ENCODE measurements around the gene UNC5C. TPM values are rescaled to one million over a fixed set of nuclear protein-coding genes. Genes with fewer than 3 reads are reported as not detected.
A peak's percentile ranks its signal among the peaks of the same experiment; 100 is the strongest.

Gene UNC5C
- total and polyA plus RNA-seq, 7 experiments from 2014 or later = not detected

- DNase-seq (no peak), ATAC-seq (no peak)
- no peaks in the 10 kb centered on the region for H3K27me3 ChIP-seq (ENCODE audit: control insufficient read depth in 2 of 2, insufficient read depth in 2 of 2, low read length in 2 of 2)
- no peaks in the 10 kb centered on the region for H3K9me3 Mint-ChIP-seq
- no peak overlapping the region for H3K27ac Mint-ChIP-seq
- intact Hi-C loops (cut with micrococcal nuclease) = no loop called here
- H3K36me3 ChIP-seq (ENCODE audit: control insufficient read depth in 2 of 3, insufficient read depth in 3 of 3, low read length in 3 of 3) = no peaks in the 10 kb centered on the region
- H3K27me3 Mint-ChIP-seq = no peaks in the 10 kb centered on the region
- H3K36me3 Mint-ChIP-seq = no peaks in the 10 kb centered on the region
- no peak overlapping the region for H3K27ac ChIP-seq (ENCODE audit: low read depth, low read length)
- no peak overlapping the region for H3K4me3 Mint-ChIP-seq
- no peaks in the 10 kb centered on the region for H3K9me3 ChIP-seq (ENCODE audit: control insufficient read depth in 2 of 3, low read length in 3 of 3)
- H3K4me1 ChIP-seq (ENCODE audit: control insufficient read depth in 2 of 2, insufficient read depth in 2 of 2, low read length in 2 of 2) = no peaks in the 10 kb centered on the region
- ChIA-PET CTCF (interaction anchor here (0.9 to 1.5 kb wide), 2 partner anchors 35 to 38 kb away, joined by 5 to 6 read pairs; no protein-coding TSS in a partner anchor), POLR2A (no interaction called here)
- H3K4me1 Mint-ChIP-seq = no peaks in the 10 kb centered on the region
- H3K4me3 ChIP-seq (ENCODE audit: low read length) = no peak overlapping the region
These were observed 344.4 kb downstream of the UNC5C start for GRCh38 chr4:95204267-95204844.

GRCh38 chr4:95198961-95199360 is 349.8 kb downstream of the UNC5C start:
- ChIA-PET POLR2A (no interaction called here), CTCF (no interaction called here)
- no peaks in the 10 kb centered on the region for H3K27me3 Mint-ChIP-seq
- H3K4me1 Mint-ChIP-seq = peaks cover 0 to 15% (median 9%) of the 10 kb centered on the region in 7 donors
- H3K9me3 Mint-ChIP-seq = no peaks in the 10 kb centered on the region
- DNase-seq (no peak), ATAC-seq (no peak)
- Histone ChIP-seq H3K9me3 (ENCODE audit: control insufficient read depth in 2 of 3, low read length in 3 of 3) (no peaks in the 10 kb centered on the region), H3K27me3 (ENCODE audit: control insufficient read depth in 2 of 2, insufficient read depth in 2 of 2, low read length in 2 of 2) (no peaks in the 10 kb centered on the region), H3K27ac (ENCODE audit: low read depth, low read length) (no peak overlapping the region), H3K4me1 (ENCODE audit: control insufficient read depth in 2 of 2, insufficient read depth in 2 of 2, low read length in 2 of 2) (peaks cover 0 to 2% of the 10 kb centered on the region in 2 donors), H3K4me3 (ENCODE audit: low read length) (no peak overlapping the region), H3K36me3 (ENCODE audit: control insufficient read depth in 2 of 3, insufficient read depth in 3 of 3, low read length in 3 of 3) (no peaks in the 10 kb centered on the region)
- H3K27ac Mint-ChIP-seq = no peak overlapping the region
- H3K4me3 Mint-ChIP-seq = no peak overlapping the region
- intact Hi-C loops (cut with micrococcal nuclease) = no loop called here
- no peaks in the 10 kb centered on the region for H3K36me3 Mint-ChIP-seq

- intact Hi-C loops (cut with micrococcal nuclease) = no loop called here
- Histone ChIP-seq H3K27me3 (ENCODE audit: control insufficient read depth in 2 of 2, insufficient read depth in 2 of 2, low read length in 2 of 2) (no peaks in the 10 kb centered on the region), H3K27ac (ENCODE audit: low read depth, low read length) (no peak overlapping the region), H3K36me3 (ENCODE audit: control insufficient read depth in 2 of 3, insufficient read depth in 3 of 3, low read length in 3 of 3) (no peaks in the 10 kb centered on the region), H3K9me3 (ENCODE audit: control insufficient read depth in 2 of 3, low read length in 3 of 3) (no peaks in the 10 kb centered on the region), H3K4me1 (ENCODE audit: control insufficient read depth in 2 of 2, insufficient read depth in 2 of 2, low read length in 2 of 2) (peaks cover 0 to 13% of the 10 kb centered on the region in 2 donors), H3K4me3 (ENCODE audit: low read length) (no peak overlapping the region)
- Mint-ChIP-seq H3K9me3 (peaks cover 0 to 3% (median 0%) of the 10 kb centered on the region in 11 donors), H3K36me3 (no peaks in the 10 kb centered on the region), H3K27ac (no peak overlapping the region), H3K27me3 (no peaks in the 10 kb centered on the region), H3K4me3 (no peak overlapping the region), H3K4me1 (peaks cover 5 to 29% (median 20%) of the 10 kb centered on the region in 7 donors)
- DNase-seq (no peak), ATAC-seq (no peak)
- ChIA-PET CTCF (no interaction called here), POLR2A (no interaction called here)
These were observed 351.4 kb downstream of the UNC5C start for GRCh38 chr4:95197353-95197752.

- ATAC-seq (no peak), DNase-seq (no peak)
- intact Hi-C loops (cut with micrococcal nuclease) = no loop called here
- Histone ChIP-seq H3K36me3 (ENCODE audit: control insufficient read depth in 2 of 3, insufficient read depth in 3 of 3, low read length in 3 of 3) (no peaks in the 10 kb centered on the region), H3K4me1 (ENCODE audit: control insufficient read depth in 2 of 2, insufficient read depth in 2 of 2, low read length in 2 of 2) (peaks cover 0 to 19% of the 10 kb centered on the region in 2 donors), H3K27me3 (ENCODE audit: control insufficient read depth in 2 of 2, insufficient read depth in 2 of 2, low read length in 2 of 2) (no peaks in the 10 kb centered on the region), H3K4me3 (ENCODE audit: low read length) (no peak overlapping the region), H3K9me3 (ENCODE audit: control insufficient read depth in 2 of 3, low read length in 3 of 3) (no peaks in the 10 kb centered on the region), H3K27ac (ENCODE audit: low read depth, low read length) (no peak overlapping the region)
- ChIA-PET POLR2A (no interaction called here), CTCF (no interaction called here)
- Mint-ChIP-seq H3K36me3 (no peaks in the 10 kb centered on the region), H3K9me3 (peaks cover 0 to 7% (median 0%) of the 10 kb centered on the region in 11 donors), H3K4me1 (peaks cover 16 to 56% (median 30%) of the 10 kb centered on the region in 7 donors), H3K27me3 (no peaks in the 10 kb centered on the region), H3K4me3 (peak overlapping the region in 1 of 10 donors; percentile 56), H3K27ac (peak overlapping the region in 5 of 9 donors; percentile 27 to 77 (median 41))
These were observed 355.2 kb downstream of the UNC5C start for GRCh38 chr4:95193391-95194224.

- intact Hi-C loops (cut with micrococcal nuclease) = no loop called here
- Histone ChIP-seq H3K27ac (ENCODE audit: low read depth, low read length) (no peak overlapping the region), H3K4me3 (ENCODE audit: low read length) (no peak overlapping the region), H3K4me1 (ENCODE audit: control insufficient read depth in 2 of 2, insufficient read depth in 2 of 2, low read length in 2 of 2) (peaks cover 0 to 26% of the 10 kb centered on the region in 2 donors), H3K27me3 (ENCODE audit: control insufficient read depth in 2 of 2, insufficient read depth in 2 of 2, low read length in 2 of 2) (no peaks in the 10 kb centered on the region), H3K36me3 (ENCODE audit: control insufficient read depth in 2 of 3, insufficient read depth in 3 of 3, low read length in 3 of 3) (no peaks in the 10 kb centered on the region), H3K9me3 (ENCODE audit: control insufficient read depth in 2 of 3, low read length in 3 of 3) (no peaks in the 10 kb centered on the region)
- peaks cover 0 to 7% (median 0%) of the 10 kb centered on the region in 11 donors for H3K9me3 Mint-ChIP-seq
- POLR2A ChIA-PET = no interaction called here
- H3K27me3 Mint-ChIP-seq = no peaks in the 10 kb centered on the region
- CTCF ChIA-PET = no interaction called here
- no peaks in the 10 kb centered on the region for H3K36me3 Mint-ChIP-seq
- peak overlapping the region in 5 of 9 donors; percentile 38 to 77 (median 69) for H3K27ac Mint-ChIP-seq
- H3K4me1 Mint-ChIP-seq = peaks cover 20 to 68% (median 41%) of the 10 kb centered on the region in 7 donors
- DNase-seq = no peak
- no peak for ATAC-seq
- H3K4me3 Mint-ChIP-seq = peak overlapping the region in 1 of 10 donors; percentile 52
These were observed 357.2 kb downstream of the UNC5C start for GRCh38 chr4:95191537-95191936.

GRCh38 chr4:95190751-95191436 is 357.9 kb downstream of the UNC5C start:
- POLR2A ChIA-PET = no interaction called here
- ATAC-seq = peak; percentile 9

More at GRCh38 chr4:95190751-95191436, 357.9 kb downstream of the UNC5C start:
- CTCF ChIA-PET = no interaction called here
- H3K4me1 Mint-ChIP-seq = peaks cover 20 to 68% (median 41%) of the 10 kb centered on the region in 7 donors
- intact Hi-C loops (cut with micrococcal nuclease) = no loop called here
- no peaks in the 10 kb centered on the region for H3K9me3 ChIP-seq (ENCODE audit: control insufficient read depth in 2 of 3, low read length in 3 of 3)
- H3K27ac ChIP-seq (ENCODE audit: low read depth, low read length) = no peak overlapping the region
- peaks cover 0 to 26% of the 10 kb centered on the region in 2 donors for H3K4me1 ChIP-seq (ENCODE audit: control insufficient read depth in 2 of 2, insufficient read depth in 2 of 2, low read length in 2 of 2)
- peaks cover 0 to 7% (median 0%) of the 10 kb centered on the region in 11 donors for H3K9me3 Mint-ChIP-seq
- no peaks in the 10 kb centered on the region for H3K27me3 Mint-ChIP-seq
- H3K27ac Mint-ChIP-seq = peak overlapping the region in 7 of 9 donors; percentile 38 to 85 (median 73)
- DNase-seq = no peak
- H3K27me3 ChIP-seq (ENCODE audit: control insufficient read depth in 2 of 2, insufficient read depth in 2 of 2, low read length in 2 of 2) = no peaks in the 10 kb centered on the region
- no peak overlapping the region for H3K4me3 ChIP-seq (ENCODE audit: low read length)
- H3K36me3 Mint-ChIP-seq = no peaks in the 10 kb centered on the region
- peak overlapping the region in 1 of 10 donors; percentile 29 for H3K4me3 Mint-ChIP-seq
- no peaks in the 10 kb centered on the region for H3K36me3 ChIP-seq (ENCODE audit: control insufficient read depth in 2 of 3, insufficient read depth in 3 of 3, low read length in 3 of 3)
